ENCODE measurements around the gene MOCS1.

Gene MOCS1

GRCh38 chr6:39881851-39882530 is 52.3 kb downstream of the MOCS1 start:
- DNase-seq (ENCODE audit: low spot score) = no peak
- no peak for TF ChIP-seq CTCF (IDR thresholded peaks at IDR 0.05; ENCODE audit: extremely low read depth, insufficient read depth, missing control alignments)
- in situ Hi-C loops (cut with MboI; ENCODE audit: low pct_unique_long_range_greater_than_20kb, low sequenced_read_pairs, unreplicated experiment) = no loop called here

GRCh38 chr6:39880594-39880993 is 53.7 kb downstream of the MOCS1 start:
- TF ChIP-seq CTCF (IDR thresholded peaks at IDR 0.05; ENCODE audit: extremely low read depth, insufficient read depth, missing control alignments) = no peak
- in situ Hi-C loops (cut with MboI; ENCODE audit: low pct_unique_long_range_greater_than_20kb, low sequenced_read_pairs, unreplicated experiment) = no loop called here
- no peak for DNase-seq (ENCODE audit: low spot score)

- no peak for DNase-seq (ENCODE audit: low spot score)
- no peak for TF ChIP-seq CTCF (IDR thresholded peaks at IDR 0.05; ENCODE audit: extremely low read depth, insufficient read depth, missing control alignments)
- in situ Hi-C loops (cut with MboI; ENCODE audit: low pct_unique_long_range_greater_than_20kb, low sequenced_read_pairs, unreplicated experiment) = no loop called here
These were observed 54.7 kb downstream of the MOCS1 start for GRCh38 chr6:39879535-39879934.

- in situ Hi-C loops (cut with MboI; ENCODE audit: low pct_unique_long_range_greater_than_20kb, low sequenced_read_pairs, unreplicated experiment) = no loop called here
- no peak for TF ChIP-seq CTCF (IDR thresholded peaks at IDR 0.05; ENCODE audit: extremely low read depth, insufficient read depth, missing control alignments)
- DNase-seq (ENCODE audit: low spot score) = no peak
These were observed 57.4 kb downstream of the MOCS1 start for GRCh38 chr6:39876826-39877225.

- TF ChIP-seq CTCF (IDR thresholded peaks at IDR 0.05; ENCODE audit: extremely low read depth, insufficient read depth, missing control alignments) = no peak
- DNase-seq (ENCODE audit: low spot score) = no peak
- in situ Hi-C loops (cut with MboI; ENCODE audit: low pct_unique_long_range_greater_than_20kb, low sequenced_read_pairs, unreplicated experiment) = no loop called here
These were observed 58.2 kb downstream of the MOCS1 start for GRCh38 chr6:39876111-39876510.

GRCh38 chr6:39873439-39873838 is 60.8 kb downstream of the MOCS1 start:
- DNase-seq (ENCODE audit: low spot score) = no peak
- in situ Hi-C loops (cut with MboI; ENCODE audit: low pct_unique_long_range_greater_than_20kb, low sequenced_read_pairs, unreplicated experiment) = no loop called here
- no peak for TF ChIP-seq CTCF (IDR thresholded peaks at IDR 0.05; ENCODE audit: extremely low read depth, insufficient read depth, missing control alignments)

Data from GM13977 (cell line).